LNCaP clone FGC (cell line): ENCODE results near the gene FAM32A.

Source experiments
- DNase-seq: peaks from one replicate; pipeline ENCODE4 v3.0.0-alpha.2; 2011; ENCODE audit warnings: low read depth
- H3K4me3 ChIP-seq: 2 replicates; pipeline ENCODE4 v1.5.1; 2011; ENCODE audit warnings: mild to moderate bottlenecking, low read depth, low read length, control low read depth
- TF ChIP-seq, protein P1 (sequence below): IDR thresholded peaks from 2 replicates; pipeline ENCODE4 v1.5.1; 2012; ENCODE audit warnings: mild to moderate bottlenecking; ENCODE audit not compliant: control insufficient read depth, insufficient read depth; ENCODE audit errors: extremely low read depth

The FAM32A gene

DNA sequence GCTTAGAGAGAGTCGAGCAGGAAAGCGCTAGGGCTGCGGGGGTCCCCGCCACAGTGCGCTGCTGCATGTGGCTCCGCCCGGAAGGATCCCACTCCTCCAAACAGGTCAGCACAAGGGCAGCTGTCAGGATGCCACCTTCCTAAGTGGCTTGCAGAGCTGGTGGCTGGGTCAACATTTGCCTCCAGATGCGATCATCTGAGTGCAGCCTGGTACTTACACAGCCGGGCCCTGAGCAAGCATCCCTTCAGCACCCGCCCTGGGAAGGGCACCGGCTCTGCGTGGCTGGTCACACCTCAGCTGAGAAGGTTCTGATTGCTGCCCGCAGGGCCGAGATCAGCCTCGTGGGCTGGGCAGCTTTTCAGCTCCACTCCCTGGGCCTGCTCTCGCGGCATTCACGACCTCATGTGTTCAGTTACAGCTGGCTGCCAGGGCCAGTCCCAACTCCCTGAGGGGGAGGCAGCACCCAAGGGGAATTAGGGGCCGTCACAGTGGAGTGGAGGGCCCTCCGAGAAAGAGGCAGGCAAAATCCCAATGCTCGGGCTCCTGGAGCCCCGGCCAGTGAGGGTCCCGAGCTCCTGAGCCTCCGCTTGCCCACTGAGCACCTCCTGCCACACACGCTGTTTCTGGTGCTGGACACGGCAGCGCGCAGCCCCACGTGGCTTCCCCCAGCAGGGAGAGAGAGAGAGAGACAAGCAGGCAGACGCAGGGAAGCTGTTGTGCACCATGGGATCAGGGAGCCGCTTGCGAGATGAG is 39.3 kb downstream of the FAM32A start:
- TF ChIP-seq, protein P1, sequence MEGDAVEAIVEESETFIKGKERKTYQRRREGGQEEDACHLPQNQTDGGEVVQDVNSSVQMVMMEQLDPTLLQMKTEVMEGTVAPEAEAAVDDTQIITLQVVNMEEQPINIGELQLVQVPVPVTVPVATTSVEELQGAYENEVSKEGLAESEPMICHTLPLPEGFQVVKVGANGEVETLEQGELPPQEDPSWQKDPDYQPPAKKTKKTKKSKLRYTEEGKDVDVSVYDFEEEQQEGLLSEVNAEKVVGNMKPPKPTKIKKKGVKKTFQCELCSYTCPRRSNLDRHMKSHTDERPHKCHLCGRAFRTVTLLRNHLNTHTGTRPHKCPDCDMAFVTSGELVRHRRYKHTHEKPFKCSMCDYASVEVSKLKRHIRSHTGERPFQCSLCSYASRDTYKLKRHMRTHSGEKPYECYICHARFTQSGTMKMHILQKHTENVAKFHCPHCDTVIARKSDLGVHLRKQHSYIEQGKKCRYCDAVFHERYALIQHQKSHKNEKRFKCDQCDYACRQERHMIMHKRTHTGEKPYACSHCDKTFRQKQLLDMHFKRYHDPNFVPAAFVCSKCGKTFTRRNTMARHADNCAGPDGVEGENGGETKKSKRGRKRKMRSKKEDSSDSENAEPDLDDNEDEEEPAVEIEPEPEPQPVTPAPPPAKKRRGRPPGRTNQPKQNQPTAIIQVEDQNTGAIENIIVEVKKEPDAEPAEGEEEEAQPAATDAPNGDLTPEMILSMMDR: no peak
- DNase-seq: no peak

DNA sequence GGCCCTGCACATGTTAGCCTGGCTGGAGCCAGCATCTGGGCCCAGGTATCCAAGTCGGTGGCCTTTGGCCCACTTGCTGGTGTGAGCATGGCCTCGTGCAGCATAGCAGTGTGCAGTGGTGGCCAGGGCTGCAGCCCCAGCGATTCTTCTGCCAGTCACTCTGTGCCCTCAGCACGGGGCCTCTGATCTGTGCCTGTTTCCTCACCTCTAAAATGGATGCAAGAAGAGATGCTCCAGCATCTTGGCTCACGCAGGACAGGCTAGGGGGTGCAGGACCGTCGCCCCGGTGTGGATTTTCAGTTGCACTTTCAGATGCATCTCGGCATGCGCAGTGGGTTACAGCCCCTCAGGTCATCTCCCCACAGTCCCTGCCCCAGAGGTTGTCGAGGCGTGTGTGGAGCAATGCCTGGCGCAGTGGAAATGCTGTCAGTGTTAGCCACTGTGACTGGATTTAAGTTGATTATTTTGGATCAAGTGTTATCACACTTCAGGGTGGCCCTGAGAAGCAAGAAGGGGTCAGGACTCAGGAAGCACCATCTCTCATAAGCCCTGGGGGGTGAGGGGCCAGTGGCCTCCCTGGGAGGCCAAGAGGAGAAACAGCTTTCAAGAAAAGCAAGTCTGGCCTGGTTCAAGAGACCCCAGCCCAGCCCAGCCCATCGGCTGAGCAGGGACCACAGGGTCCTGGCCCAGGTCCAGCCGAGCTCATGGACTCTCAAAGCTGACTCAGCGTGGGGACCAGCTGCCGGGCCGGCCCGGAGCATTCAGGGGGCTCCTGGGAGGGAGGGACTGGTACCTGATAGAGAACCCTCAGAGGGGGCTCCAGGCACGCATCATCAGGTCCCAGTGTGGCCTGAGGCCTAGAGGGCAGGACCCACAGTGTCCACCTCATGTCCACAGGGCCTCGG is 40.3 kb downstream of the FAM32A start:
- TF ChIP-seq, protein P1: no peak
- no peak for DNase-seq
- no peak overlapping the region for H3K4me3 ChIP-seq

More for the DNA sequence above, 39.3 kb downstream of the FAM32A start:
- H3K4me3 ChIP-seq: no peak overlapping the region

DNA sequence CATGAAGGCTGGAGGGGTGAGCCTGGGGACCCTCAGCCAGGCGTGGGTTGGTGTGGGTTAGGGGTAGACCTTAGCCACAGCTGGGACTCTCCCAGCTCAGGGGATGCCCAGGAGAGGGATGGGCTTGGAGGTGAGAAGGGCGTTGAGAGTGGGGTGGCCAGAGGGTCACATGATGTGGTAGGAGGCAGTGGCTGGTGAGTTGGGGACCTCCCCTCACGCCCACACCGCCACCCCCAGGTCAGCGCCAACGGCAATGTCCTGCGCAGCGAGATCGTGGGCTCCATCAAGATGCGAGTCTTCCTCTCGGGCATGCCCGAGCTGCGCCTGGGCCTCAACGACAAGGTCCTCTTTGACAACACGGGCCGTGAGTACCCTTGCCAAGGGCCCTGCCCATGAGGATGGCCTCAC is 41.0 kb downstream of the FAM32A start:
- TF ChIP-seq, protein P1: no peak
- H3K4me3 ChIP-seq: no peak overlapping the region
- DNase-seq: no peak

DNA sequence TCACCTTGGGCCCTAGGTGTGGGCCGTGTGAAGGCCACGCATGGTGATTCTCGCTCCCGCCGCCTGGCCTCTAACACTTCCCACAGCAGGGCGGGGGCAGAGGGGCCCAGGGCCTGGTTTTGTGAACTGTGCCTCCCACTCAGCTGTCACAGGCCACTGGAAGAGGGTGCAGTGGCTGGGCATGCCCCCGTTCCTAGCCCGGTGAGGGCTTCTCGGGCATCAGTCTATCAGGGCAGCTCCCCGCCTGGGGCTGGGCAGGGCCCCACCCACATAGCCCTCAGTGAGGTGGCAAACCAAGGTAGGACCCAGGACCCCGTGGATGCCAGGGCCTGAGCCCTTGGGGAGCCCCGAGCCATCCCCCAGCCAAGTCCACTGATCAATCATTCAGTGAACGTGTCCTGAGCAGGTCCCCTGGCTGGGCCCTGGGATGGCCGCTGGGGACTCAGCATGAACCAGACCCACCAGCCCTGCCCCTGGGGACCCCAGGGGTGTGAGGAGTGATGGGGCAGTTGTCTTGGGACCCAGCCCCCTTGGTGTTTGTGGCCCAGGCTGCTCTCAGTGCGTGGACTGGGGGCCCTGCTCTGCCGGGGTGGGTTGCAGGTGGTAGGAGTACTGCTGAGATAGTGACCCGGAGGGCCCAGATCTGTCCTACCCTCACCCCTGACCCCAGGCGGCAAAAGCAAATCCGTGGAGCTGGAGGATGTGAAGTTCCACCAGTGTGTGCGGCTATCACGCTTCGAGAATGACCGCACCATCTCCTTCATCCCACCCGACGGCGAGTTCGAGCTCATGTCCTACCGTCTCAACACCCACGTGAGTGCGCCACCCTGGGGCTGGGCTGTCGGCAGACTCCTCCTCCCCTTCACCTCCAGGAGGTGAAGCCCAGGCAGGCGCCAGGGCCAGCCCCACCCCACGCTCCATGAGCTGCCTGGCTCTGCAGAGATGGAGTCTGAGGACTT is 41.9 kb downstream of the FAM32A start:
- no peak for DNase-seq
- no peak overlapping the region for H3K4me3 ChIP-seq
- TF ChIP-seq, protein P1: no peak

DNA sequence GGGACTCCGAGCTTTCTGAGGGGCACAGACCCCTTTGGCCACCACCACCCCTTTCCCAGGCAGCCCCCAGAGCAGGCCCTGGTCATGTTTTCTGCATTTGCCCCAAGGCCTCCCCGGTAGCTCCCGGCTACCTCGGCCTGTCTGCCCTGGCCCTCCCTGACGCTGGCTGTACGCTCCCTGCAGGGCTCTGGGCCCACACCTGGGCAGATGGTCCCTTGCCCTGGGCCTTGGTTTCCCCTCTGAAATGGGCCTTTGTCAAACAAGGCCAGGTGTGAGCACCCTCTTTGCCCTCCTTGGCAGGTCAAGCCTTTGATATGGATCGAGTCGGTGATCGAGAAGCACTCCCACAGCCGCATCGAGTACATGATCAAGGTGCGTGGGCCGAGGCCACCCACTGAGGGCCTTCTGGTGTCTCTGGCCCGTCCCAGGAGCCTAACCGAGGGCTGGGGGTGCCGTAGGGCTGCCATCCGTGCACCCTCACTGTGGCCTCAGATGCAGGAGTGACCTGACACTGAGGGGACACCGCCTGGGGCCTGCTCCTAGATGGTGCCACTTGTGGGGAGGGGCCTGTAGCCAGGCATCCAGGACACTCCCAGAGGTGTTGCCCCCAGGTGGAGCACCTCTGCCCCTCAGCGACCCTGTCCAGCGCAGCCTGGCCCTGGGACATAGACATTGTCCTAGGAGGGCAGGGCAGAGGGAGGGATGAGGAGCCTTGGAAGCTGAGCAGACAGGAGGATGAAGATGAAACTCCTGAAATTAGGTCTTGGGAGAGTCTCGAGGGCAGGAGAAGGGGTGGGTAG is 42.8 kb downstream of the FAM32A start:
- DNase-seq: no peak
- TF ChIP-seq, protein P1: no peak
- H3K4me3 ChIP-seq: no peak overlapping the region

DNA sequence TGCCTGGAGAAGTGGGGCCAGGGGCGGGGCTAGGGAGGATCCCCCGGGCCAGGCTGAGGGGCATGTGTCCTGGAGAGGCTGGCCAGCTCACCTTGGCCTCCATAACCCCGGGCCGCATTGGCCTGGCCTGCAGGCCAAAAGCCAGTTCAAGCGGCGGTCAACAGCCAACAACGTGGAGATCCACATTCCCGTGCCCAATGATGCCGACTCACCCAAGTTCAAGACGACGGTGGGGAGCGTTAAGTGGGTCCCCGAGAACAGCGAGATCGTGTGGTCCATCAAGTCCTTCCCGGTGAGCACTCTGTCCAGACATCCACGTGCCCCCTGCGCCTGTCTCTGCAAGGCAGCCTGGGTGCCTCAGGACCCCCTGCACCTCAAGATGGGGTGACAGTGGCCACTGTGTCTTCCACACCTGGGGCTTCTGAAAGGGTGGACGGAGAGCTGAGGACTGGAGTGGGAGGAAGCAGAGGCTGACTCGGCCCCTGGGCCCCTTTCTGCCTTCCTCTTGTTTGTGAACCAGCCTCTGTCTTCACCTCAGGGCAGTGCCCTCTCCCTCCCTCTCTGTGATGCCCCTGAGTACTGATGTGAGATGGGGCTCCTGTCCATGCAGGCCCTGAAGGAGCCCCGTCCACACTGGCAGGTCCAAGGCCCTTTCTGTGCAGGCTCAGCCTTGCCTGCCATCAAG is 43.6 kb downstream of the FAM32A start:
- no peak for DNase-seq
- TF ChIP-seq, protein P1: no peak
- H3K4me3 ChIP-seq: no peak overlapping the region
